GM12875 (cell line): ENCODE measurements around the gene OSGIN1.

Source experiments
- H3K4me3 ChIP-seq: one replicate; pipeline ENCODE4 v1.5.1; 2011; ENCODE audit warnings: low read depth, low read length, control low read depth
- TF ChIP-seq, protein P1 (sequence below): IDR thresholded peaks from 2 replicates; pipeline ENCODE4 v1.5.1; 2011; ENCODE audit warnings: low read depth, mild to moderate bottlenecking, control low read depth, inconsistent platforms, low read length, moderate library complexity, borderline replicate concordance; ENCODE audit not compliant: insufficient read depth

Gene OSGIN1

GRCh38 chr16:83990492-83990891, 37.5 kb downstream of the OSGIN1 start:
- TF ChIP-seq, protein P1, sequence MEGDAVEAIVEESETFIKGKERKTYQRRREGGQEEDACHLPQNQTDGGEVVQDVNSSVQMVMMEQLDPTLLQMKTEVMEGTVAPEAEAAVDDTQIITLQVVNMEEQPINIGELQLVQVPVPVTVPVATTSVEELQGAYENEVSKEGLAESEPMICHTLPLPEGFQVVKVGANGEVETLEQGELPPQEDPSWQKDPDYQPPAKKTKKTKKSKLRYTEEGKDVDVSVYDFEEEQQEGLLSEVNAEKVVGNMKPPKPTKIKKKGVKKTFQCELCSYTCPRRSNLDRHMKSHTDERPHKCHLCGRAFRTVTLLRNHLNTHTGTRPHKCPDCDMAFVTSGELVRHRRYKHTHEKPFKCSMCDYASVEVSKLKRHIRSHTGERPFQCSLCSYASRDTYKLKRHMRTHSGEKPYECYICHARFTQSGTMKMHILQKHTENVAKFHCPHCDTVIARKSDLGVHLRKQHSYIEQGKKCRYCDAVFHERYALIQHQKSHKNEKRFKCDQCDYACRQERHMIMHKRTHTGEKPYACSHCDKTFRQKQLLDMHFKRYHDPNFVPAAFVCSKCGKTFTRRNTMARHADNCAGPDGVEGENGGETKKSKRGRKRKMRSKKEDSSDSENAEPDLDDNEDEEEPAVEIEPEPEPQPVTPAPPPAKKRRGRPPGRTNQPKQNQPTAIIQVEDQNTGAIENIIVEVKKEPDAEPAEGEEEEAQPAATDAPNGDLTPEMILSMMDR = no peak
- no peak overlapping the region for H3K4me3 ChIP-seq

GRCh38 chr16:83992624-83993023, 39.6 kb downstream of the OSGIN1 start:
- TF ChIP-seq, protein P1 = no peak
- no peak overlapping the region for H3K4me3 ChIP-seq

GRCh38 chr16:83994087-83994486, 41.0 kb downstream of the OSGIN1 start:
- no peak overlapping the region for H3K4me3 ChIP-seq
- TF ChIP-seq, protein P1 = no peak

DNA sequence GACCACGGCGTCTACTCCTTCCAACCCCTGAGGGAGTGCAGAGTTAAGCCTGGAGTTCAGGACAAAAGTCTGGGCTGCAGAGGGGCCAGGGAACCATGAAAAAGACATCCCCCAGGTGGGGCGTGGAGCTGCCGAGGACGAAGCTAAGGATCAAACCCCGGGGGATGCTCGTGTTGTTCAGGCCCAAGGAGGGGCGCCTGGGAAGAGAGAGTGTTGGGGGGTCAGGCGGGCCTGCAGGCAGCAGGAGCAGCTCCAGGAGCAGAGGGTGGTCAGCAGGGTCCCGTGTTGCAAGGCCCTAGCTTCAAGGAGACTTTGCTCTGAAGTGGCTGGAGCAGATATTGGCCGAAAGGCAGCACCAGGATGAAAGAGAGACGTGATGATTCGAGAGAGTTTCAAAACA, 41.7 kb downstream of the OSGIN1 start:
- TF ChIP-seq, protein P1 = no peak
- H3K4me3 ChIP-seq = no peak overlapping the region

DNA sequence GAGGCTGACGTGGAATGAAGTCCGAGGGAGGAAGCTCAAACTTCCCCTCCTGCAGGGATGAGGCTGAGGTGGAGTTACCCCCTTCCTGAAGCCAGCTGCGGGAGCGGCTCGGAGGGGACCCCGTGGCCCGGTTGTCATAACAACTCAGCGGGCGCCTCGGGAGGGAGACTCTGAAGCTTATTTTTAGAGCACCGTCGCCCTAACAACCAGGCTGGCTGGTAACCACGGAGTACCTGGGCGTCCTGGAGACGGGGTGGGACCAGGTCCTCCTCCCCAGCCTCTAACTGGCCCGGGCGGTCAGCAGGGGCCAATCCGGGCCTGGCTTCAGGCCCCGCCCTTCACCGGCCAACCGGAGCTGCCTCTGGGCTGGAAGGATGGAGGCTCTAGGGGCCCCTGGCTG, 42.7 kb downstream of the OSGIN1 start:
- no peak overlapping the region for H3K4me3 ChIP-seq
- TF ChIP-seq, protein P1 = no peak

DNA sequence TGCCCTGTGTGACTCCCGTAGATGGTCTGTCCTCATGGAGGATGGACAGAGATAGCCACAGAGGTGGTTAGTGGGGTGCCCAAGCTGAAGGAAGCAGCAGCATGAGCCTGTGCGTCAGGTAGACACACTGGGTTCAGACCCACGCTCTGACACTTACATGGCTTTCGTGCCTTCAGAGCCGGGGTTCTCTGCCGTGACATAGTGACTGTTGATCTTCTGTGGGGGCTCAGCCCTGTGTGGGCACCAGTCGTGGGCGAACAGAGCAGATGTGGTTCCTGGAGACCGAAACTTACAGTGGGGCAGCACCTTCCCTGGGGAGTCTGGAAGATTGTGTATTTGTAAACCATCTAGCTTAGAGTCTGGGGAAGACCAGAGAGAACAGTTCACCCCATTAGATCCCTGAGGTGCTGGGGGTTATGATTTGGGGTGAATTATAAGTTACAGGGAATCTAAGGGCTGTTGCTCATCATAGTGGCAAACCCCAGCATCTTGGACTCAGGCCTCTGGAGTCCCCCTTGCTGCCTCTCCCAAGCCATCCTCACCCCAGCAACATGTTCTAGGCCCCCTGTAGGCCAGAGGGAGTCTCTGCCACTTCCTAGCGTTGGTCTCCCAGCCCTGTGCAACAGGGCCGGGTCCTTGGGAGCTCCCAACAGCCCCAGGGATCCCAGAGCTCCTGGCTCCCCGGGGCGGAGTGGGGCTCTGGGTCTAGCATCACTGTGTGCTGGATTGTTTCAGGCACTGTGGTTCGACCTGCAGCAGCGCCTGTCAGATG, 43.6 kb downstream of the OSGIN1 start:
- TF ChIP-seq, protein P1 = no peak
- H3K4me3 ChIP-seq = no peak overlapping the region

DNA sequence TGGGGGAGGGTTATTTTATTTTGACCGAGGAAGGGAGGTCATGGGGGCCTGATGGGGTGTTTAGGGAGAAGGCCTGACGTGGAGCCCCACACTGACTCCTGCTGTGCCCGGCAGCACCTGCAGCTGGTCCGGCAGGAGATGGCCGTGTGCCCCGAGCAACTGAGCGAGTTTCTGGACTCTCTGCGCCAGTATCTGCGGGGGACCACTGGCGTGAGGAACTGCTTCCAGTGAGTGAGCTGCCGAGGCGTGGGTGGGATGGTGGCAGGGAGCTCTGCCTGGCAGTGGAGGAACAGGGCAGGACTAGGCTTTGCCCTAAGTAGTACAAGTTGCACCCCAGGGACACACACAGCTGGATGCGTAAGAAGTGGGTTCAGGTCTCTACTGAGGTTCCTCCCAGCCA, 45.1 kb downstream of the OSGIN1 start:
- TF ChIP-seq, protein P1 = no peak
- H3K4me3 ChIP-seq = no peak overlapping the region
